Measurements from ENCODE around the gene EGFL8. TPM values are rescaled to one million over a fixed set of nuclear protein-coding genes. Genes with fewer than 3 reads are reported as not detected.
"Not testable (repeated sequence)": the region's sequence is repeated elsewhere in the genome, so short reads cannot be mapped to it uniquely, and the experiment has no call there.

Gene EGFL8
- polyA plus RNA-seq, 1 experiment, result 4.0 TPM

DNA sequence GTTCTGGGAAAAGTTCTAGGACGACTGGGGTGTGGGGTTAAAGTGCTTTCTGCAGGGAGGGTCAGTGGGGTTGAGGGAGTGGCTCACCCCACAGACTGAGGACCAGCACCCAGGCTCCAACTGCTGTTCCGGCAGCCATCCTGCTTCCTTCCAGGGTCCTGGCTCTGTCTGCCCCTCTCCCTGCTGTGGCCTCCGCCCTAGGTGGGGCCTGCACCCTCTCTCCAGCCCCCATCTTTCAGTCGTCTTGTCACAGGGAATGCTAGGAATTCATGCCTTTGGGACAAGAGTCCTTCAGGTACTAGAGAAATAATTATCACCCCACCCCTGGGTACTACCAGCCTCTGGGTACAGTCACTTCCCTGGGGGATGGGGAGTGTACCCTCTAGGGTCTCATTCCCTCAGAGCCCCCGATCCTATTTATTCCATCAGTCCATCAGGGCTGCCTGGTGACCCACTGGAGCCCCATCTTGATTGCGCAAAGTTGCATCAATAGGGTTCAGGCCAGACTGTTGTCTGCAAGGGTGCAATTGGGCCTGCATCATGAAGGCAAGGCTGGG lies 19.8 kb downstream of the EGFL8 start, which contains the start of gene AGER:
AGER (minus strand) TSS at position 170 of the 557 bp plus-strand sequence; CDS start at position 139, 31 bp downstream.
- Histone ChIP-seq H3K27me3 (ENCODE audit: control insufficient read depth, insufficient read depth, low read length) (no peaks in the 10 kb centered on the region), H3K36me3 (ENCODE audit: control insufficient read depth, insufficient read depth, low read length) (peaks cover 18% of the 10 kb centered on the region), H3K4me3 (ENCODE audit: low read depth, low read length) (no peak within 1 kb of the TSS)
- ChIA-PET POLR2A (no interaction called here), CTCF (no interaction called here)
- DNase-seq (ENCODE audit: low read depth), result no peak
- TF ChIP-seq, protein P1, sequence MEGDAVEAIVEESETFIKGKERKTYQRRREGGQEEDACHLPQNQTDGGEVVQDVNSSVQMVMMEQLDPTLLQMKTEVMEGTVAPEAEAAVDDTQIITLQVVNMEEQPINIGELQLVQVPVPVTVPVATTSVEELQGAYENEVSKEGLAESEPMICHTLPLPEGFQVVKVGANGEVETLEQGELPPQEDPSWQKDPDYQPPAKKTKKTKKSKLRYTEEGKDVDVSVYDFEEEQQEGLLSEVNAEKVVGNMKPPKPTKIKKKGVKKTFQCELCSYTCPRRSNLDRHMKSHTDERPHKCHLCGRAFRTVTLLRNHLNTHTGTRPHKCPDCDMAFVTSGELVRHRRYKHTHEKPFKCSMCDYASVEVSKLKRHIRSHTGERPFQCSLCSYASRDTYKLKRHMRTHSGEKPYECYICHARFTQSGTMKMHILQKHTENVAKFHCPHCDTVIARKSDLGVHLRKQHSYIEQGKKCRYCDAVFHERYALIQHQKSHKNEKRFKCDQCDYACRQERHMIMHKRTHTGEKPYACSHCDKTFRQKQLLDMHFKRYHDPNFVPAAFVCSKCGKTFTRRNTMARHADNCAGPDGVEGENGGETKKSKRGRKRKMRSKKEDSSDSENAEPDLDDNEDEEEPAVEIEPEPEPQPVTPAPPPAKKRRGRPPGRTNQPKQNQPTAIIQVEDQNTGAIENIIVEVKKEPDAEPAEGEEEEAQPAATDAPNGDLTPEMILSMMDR (IDR thresholded peaks at IDR 0.05; ENCODE audit: insufficient read depth, low read depth, low read length), result no peak

DNA sequence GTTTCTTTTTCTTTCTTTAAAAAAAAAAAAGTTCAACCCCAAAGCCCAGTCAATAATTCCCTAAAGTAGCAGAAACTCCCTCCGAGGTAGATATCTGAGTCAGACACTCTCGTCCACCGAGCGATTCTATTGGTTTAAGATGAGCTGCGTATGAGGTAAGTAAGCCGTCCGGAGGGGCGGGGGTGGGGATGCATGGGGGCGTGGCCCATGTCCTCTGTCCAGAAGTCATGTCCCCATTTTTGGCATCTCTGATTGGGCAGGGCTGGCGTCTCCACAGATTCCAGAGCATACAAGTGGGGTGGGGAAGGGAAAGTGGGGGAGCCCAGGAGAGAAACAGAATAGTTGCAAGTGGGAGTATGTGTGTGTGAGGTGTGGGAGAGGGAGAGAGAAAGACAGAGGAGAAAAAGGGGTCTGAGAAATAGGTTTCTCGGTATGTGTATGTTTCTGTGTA lies 21.3 kb downstream of the EGFL8 start:
- POLR2A ChIA-PET; H3K4me3 ChIP-seq (ENCODE audit: low read depth, low read length); H3K27me3 ChIP-seq (ENCODE audit: control insufficient read depth, insufficient read depth, low read length); CTCF ChIA-PET: not testable (repeated sequence)
- peaks cover 16% of the 10 kb centered on the region for H3K36me3 ChIP-seq (ENCODE audit: control insufficient read depth, insufficient read depth, low read length)
- peak; percentile 62 for DNase-seq (ENCODE audit: low read depth)

DNA sequence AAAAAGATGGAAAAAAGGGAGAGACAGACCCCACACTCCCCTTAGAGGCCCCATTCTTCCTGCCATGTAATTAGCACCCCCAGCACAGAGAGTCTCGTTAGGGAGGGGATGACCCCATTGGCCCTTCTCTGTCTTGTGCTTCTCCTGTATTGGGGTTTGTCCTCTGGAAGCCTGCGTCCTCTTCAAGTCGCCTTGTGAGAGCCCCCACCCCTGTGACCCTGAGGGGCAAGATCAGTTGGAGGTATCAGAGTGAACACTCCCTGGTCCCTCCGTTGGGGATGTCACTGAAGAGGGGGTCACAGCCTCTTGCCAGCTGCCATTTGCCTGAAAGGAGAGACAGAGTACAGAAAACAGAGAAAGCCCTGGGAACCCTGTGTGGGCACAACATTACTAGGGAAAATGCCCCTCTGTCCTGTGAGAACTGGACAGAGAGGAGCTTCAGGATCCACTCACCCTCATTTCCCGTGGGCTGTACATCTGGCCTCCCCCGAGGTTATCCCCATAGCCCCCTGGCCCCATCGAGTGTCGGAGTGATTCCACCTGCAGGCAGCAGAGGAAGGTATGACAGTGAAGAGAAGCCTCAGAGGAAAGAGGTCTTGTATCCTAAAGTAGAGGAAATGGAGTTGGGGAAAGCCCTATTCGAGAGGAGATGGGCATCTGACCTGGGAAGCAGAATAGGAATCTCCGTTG lies 21.9 kb downstream of the EGFL8 start:
- POLR2A ChIA-PET; CTCF ChIA-PET; DNase-seq (ENCODE audit: low read depth); H3K4me3 ChIP-seq (ENCODE audit: low read depth, low read length); H3K27me3 ChIP-seq (ENCODE audit: control insufficient read depth, insufficient read depth, low read length): not testable (repeated sequence)
- H3K36me3 ChIP-seq (ENCODE audit: control insufficient read depth, insufficient read depth, low read length), result peaks cover 11% of the 10 kb centered on the region

DNA sequence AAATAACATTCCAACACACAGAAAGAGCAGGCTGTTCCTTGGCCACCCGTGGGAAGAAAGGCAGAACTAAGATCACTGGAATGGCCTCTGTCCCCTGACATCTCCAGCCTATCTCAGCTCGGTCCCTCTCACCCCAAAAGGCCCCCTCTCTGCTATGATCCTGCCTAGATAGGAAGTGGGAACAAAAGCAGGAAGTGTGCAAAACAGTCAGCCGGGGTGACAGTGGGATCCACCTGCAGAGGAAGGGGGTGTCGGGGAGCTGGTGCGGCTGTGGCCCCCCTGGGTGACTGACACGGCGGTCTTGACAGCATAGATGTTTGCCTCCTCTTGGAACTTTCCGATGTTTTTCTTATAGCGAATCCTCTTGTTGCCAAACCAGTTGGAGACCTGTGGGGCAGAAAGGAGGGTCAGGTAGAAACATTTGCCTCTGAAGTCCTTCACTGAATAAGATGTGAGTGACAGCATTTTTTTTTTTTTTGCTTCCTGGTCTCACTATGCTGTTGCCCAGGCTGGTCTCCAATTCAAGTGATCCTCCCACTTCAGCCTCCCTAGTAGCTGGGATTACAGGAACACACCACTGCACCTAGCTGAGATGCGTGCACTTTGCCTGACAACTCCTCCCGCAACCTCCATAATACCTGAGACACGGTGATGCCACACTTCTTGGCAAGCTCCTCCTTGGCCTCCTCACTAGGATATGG lies 22.8 kb downstream of the EGFL8 start:
- CTCF ChIA-PET, result no interaction called here

DNA sequence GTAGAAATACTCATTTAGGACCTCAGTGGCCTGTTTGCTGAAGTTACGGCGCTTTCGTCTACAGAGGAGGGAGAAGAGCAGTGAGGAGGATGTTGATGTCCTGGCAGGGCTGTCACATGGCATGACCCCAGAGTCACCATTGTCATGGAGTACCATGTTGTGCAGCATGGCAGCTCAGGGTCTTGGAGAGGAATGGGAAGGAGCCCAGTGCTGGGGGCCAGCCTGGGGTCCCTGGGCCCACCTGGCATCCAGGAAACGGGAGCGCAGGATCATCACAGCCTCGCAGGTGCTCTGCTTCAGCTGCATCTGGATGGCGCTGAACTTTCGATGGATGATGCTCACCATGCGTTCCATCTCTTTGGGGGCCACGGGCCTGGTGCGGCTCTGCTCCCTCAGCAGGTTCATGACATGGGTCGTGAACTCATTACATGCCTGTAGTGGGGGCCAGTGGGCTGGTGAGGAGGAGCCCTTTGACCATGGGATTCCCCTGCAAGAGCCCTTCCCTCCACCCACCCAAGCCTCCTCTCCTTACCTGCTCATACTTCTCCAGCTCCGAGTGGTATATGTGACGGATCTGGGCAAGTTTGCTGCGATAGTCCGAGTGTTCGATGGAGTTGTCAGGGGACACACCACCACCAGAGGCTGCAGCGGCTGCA lies 23.5 kb downstream of the EGFL8 start:
- POLR2A ChIA-PET, result interaction anchor here (1.1 kb wide), 1 partner anchor 10 kb away, joined by 7 read pairs; no protein-coding TSS in a partner anchor

More for the DNA sequence above, 22.8 kb downstream of the EGFL8 start:
- TF ChIP-seq, protein P1 (IDR thresholded peaks at IDR 0.05; ENCODE audit: insufficient read depth, low read depth, low read length), result no peak
- H3K36me3 ChIP-seq (ENCODE audit: control insufficient read depth, insufficient read depth, low read length), result peaks cover 10% of the 10 kb centered on the region
- POLR2A ChIA-PET, result no interaction called here
- no peaks in the 10 kb centered on the region for H3K27me3 ChIP-seq (ENCODE audit: control insufficient read depth, insufficient read depth, low read length)
- DNase-seq (ENCODE audit: low read depth), result no peak
- H3K4me3 ChIP-seq (ENCODE audit: low read depth, low read length), result no peak overlapping the region

DNA sequence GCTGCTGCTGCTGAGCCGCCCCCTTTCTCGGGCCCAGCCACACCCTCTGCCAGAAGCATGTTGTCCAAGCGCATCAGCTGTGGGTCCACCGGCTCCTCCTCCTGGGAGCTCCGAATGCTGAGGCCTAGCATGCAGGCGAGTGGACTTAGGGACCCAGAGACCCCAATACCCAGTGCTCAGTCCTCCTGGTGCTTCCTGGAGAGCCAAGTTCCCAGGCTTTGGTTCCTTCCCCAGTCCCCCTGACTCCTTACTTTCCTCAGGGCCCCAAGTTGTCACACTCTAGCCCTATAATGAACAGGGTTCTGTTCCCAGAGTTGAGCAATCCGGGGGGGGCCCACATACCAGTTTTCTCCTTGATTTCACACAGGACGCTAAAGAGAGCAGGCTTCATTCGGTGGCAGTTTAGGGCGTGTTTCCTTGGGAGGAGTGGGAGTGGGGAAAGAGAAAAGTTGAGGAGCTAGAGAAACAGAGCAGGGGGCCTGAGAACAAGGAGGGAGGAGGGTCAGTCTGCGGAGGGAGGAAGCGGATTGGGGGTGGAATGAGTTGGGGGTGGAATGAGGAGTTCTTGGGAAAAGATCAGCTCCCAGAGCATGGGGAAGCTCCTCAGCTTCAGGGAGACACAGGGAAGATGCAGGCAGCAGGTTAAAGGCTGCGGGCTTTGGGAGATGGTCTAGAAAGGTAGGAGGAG lies 24.1 kb downstream of the EGFL8 start:
- peaks cover 5% of the 10 kb centered on the region for H3K36me3 ChIP-seq (ENCODE audit: control insufficient read depth, insufficient read depth, low read length)
- H3K27me3 ChIP-seq (ENCODE audit: control insufficient read depth, insufficient read depth, low read length), result no peaks in the 10 kb centered on the region
- CTCF ChIA-PET, result interaction anchor here (0.6 to 1.8 kb wide), 2 partner anchors 41 to 70 kb away, joined by 3 to 8 read pairs; no protein-coding TSS in a partner anchor
- POLR2A ChIA-PET, result interaction anchor here (1.1 kb wide), 1 partner anchor 11 kb away, joined by 7 read pairs; no protein-coding TSS in a partner anchor
- peak overlapping the region; percentile 74 for H3K4me3 ChIP-seq (ENCODE audit: low read depth, low read length)
- DNase-seq (ENCODE audit: low read depth), result no peak
- TF ChIP-seq, protein P1 (IDR thresholded peaks at IDR 0.05; ENCODE audit: insufficient read depth, low read depth, low read length), result no peak

More for the DNA sequence above, 23.5 kb downstream of the EGFL8 start:
- CTCF ChIA-PET; DNase-seq (ENCODE audit: low read depth); H3K27me3 ChIP-seq (ENCODE audit: control insufficient read depth, insufficient read depth, low read length); H3K36me3 ChIP-seq (ENCODE audit: control insufficient read depth, insufficient read depth, low read length): not testable (repeated sequence)
- peak overlapping the region; percentile 74 for H3K4me3 ChIP-seq (ENCODE audit: low read depth, low read length)
